HG03025 (cell line): Measurements from ENCODE around the gene A1BG.
"Not testable (repeated sequence)": the region's sequence is repeated elsewhere in the genome, so short reads cannot be mapped to it uniquely, and the experiment has no call there.

Experiments
- ATAC-seq: cut with Tn5 transposase; IDR thresholded peaks from one replicate; pipeline ENCODE4 v1.9.1; 2021; ENCODE audit warnings: mild to moderate bottlenecking, moderate library complexity; ENCODE audit not compliant: unreplicated experiment, low FRiP score

The A1BG gene

DNA sequence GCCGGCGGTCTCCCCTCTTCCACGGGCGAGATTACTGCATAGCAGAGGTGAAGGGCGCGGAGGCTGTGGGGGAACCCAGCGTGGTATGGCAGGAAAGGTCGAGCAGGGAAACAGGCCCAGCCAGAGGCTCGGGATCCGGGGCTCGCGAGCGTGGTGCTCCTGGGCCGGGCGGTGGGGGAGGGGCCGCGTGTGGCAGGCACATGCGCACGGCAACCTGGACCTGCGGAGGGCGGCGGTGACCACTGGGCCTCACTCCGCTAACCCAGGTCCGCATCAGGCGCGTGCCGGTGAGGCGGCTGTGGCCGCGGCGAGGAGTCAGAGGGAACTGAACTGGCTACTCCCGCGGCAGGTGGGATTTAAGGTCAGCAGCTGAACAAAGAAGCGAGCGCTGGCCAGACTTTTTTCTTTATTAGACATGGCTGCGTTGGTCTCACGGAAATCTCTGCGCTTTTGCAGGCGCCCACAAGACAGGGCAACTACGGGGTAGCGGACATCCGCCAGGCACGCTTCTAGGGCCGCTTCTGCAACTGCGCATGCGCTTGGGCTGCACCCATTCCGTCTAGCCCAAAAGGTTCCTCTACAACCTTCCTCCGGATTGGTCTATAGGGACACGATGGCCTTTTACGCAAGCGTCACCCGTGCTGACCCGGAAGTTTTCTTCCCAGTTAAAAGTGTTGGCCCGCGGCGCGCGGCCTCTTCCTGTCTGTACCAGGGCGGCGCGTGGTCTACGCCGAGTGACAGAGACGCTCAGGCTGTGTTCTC lies 33.5 kb upstream of the A1BG start, which contains the start of gene RPS5:
Gene RPS5, plus strand, starts transcription at position 694 of the 762 bp plus-strand sequence. CDS start 869 bp downstream, outside the sequence.
- ATAC-seq: peak; percentile 67

DNA sequence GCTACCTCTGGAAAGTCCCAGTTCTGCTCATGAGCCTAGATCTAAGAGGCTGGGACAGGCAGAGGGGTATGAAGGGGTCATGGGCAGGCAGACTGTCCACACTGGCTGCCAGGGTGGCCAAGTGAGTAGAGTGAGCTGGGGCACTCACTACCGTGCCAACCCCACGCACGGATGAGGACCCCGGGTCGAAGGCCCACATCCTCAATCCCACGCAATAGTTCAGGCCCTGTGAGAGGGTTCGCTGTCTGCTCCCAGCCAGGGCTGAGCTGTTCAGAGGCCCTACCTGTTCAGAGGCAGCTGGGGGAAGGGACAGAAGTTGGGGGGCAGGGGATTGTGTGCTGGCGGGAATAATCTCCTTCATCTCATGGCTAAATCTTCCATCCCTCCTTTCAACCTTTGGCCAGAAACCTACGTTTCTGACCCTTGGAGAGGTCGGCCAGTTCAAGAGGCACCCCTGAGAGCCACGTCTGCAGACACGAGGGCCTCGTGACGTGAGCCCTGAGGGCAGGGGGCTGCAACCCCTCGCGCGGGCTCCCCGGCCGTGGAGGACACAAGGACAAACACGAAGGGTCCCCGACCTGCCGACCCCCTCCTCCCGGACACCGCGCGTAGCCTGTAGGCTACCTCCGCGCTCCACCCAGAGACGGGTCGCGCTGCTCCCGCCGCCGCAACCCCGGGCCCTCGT lies 32.7 kb upstream of the A1BG start:
- peak; percentile 20 for ATAC-seq

DNA sequence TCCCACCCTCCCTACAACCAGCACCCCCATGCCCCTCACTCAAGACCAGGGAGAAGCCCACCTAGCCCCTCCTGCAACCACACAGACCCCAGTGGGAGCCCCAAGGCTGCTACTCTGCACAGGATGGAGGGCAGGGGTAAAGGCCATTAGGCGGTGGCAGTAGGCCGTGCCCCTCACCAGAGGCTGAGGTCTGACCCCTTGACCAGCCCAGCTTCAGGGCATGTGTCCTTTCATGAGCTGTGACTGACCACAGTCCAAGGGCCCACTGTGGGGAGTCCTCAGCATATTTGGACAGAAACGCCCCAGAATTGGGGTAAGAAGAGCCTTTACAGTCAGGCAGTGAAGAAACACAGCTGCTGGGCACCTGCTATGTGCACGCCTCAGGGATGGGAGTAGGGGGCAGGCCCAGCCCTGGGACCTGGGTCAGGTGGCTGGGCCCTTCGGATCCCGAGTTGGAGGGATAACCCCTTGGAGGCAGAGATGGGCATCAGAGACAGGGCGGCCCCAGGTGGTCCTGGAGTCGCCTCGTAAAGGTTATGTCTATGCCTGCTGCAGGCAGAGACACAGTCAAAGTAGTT lies 32.1 kb upstream of the A1BG start:
- no peak for ATAC-seq

DNA sequence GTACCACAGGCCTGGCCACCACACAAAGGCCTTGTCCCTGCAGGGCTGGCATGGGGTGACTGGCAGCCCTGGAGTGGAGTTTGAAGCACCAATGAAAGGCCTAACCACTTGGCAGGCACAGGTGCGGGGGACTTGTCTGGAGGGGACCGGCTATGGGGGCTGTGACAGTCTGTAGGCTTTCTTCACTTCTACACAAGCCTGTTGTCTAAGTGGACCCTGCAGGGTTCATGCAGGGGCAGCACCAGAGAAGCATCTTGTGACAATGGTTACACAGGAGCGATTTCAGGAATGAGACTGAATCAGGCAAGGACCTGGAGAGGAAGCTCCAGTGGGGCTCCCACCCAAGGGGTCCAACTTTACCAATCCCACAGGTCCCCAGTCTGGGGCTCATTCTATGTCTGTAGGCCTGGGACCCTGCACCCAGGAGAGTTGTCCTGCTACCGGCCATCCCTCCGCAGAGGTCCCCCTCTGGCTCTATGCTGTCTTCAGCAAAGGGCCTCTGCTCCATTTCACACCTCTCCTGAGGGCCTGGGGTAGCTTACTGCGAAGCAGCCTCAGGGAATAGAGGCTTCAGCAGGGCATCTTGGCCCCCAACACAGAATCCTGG lies 29.8 kb upstream of the A1BG start:
- ATAC-seq: no peak

DNA sequence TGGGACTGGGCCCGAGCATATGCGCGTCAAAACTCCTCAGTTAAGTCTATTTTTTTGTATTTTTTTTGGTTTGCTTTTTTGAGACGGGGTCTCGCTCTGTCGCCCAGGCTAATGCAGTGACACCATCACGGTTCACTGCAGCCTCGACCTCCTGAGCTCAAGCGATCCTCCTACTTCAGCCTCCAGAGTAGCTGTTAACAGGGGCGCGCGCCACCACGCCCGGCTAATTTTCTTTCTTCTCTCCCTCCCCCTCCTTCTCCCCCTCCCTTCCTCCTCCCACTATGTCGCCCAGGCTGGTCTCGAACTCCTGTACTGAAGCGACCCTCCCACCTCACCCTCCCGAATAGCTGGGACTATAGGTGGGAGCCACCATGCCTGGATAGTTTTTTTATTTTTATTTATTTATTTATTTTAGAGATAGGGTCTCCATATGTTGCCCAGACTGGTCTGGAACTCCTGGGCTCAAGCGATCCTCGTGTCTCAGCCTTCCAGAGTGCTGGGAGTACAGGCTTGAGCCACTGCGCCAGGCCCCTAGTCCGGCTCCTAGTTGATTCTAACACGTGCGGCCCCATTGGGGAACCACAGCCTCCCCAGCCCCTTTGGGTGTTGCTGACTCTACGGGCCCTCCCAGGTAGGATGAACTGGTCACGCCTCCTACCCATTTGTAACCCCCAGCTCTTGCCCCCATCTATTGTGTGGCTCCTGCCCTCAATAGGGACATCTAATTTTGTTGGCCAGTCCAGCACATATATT lies 28.3 kb upstream of the A1BG start:
- no peak for ATAC-seq

DNA sequence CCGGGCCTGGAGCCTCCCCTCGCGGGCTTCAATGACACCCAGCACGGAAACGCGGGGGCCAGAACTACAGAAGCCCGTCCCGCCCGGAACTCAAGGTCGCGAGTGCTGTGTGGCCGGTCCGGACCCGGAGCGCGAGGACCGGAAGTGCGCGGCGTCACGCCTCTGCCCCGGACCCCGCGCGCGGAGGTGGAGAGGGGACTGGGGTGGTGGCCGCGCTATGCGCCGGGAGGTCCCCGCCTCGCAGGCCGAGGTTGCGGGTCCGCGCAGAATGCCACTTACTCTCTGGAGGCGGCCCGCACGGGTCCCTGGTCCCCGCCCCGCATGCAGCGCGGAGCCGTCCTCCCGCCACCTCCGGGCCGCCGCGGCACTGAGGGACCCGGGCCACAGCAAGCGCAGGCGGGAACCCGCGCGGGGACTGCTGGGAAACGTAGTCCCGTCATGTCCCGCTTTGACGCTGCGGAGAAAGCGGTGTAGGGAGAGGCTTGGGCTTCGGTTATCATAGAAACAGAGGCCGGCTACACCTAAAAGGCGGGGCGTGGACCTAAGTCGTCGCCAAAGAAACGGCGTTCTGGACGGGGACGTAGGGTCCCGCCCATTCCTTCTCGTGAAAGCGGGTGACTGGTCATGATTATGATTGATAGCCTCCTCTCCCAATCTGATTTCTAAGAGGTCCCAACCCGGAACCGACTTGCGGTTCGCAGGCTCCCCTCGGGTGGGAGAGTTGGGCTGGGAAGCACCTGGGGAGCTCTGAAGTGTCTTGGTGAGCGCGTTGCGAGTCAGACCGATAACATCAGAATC lies 27.6 kb upstream of the A1BG start, which contains the start of gene ZNF837:
Gene ZNF837, minus strand, starts transcription at position 369 of the 798 bp plus-strand sequence. CDS start 11,698 bp downstream, outside the sequence.
- ATAC-seq: peak; percentile 71

DNA sequence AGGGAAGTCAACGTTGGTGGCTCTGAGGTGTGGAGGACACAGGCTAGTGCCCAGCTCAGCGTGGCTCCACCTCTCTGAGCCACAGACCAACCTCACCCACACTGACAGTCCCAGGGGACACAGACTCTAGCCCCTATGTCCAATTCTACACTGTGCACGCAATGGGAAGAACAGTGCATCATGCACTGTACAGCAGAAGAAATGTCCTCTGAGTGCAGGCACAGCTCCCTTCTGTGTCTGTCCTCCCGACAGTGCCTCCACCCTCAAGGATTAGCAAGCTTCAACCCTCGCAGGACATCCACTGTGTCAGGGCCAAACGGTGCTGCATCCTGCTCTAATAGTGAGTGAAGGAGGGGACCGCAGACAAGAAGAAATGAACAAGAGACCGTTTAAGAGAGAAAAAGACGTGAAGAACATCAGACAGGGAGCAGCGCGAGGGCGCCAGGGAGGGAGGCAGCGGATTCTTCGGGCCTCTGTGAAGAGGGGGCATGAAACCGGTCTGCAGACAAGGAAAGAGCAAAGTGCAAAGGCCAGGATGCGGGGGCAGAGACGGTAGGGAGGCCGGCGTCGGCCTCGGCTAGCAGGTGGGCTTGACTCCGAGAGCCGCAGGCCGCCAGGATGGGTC lies 26.9 kb upstream of the A1BG start:
- ATAC-seq: no peak

DNA sequence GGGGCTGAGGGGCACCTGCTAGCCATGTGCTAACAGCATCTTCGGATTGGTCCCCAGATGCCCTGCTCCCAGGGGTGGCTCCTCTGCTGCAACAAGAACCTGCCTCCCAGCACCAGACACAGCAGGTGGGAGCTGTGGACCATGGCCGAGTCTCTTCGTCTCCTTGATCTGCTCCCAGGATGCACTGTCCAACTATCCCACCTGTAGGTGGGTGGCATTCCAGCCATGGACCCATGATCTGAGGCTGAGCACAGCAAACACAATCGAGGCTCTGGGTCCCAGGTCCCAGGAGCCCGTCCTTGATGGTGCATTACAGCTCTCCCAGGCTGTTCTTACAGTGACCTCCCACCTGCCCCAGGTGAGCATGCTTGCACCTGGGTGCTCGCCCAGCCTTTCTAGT lies 26.0 kb upstream of the A1BG start:
- no peak for ATAC-seq

DNA sequence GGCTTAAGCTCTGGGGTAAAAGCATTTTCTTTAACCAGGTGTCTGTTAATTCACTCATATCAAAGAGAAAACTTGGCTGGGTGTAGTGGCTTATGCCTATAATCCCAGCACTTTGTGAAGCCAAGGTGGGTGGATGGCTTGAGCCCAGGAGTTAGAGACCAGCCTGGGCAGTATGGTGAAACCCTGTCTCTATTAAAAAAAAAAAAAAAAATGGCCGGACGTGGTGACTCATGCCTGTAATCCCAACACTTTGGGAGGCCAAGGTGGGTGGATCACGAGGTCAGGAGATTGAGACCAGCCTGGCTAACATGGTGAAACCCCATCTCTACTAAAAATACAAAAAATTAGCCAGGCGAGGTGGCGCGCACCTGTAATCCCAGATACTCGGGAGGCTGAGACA lies 23.4 kb upstream of the A1BG start:
- not testable (repeated sequence) for ATAC-seq

DNA sequence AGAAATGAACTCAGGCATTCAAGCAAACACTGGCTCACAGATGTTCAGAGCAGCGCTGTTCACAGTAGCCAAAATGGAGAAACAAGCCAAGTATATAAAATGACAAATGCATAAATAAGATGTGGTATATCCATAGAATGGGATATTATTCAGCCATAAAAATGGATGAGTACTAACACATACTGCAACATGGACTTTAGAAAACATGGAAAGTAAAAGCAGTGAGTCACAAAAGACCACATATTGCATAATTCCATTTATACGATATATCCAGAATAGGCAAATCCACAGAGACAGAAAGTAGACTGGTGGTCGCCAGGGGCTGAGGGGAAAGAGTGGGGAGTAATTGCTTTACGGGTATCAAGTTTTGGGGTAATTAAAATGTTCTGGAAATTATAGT lies 20.9 kb upstream of the A1BG start:
- ATAC-seq: no peak

DNA sequence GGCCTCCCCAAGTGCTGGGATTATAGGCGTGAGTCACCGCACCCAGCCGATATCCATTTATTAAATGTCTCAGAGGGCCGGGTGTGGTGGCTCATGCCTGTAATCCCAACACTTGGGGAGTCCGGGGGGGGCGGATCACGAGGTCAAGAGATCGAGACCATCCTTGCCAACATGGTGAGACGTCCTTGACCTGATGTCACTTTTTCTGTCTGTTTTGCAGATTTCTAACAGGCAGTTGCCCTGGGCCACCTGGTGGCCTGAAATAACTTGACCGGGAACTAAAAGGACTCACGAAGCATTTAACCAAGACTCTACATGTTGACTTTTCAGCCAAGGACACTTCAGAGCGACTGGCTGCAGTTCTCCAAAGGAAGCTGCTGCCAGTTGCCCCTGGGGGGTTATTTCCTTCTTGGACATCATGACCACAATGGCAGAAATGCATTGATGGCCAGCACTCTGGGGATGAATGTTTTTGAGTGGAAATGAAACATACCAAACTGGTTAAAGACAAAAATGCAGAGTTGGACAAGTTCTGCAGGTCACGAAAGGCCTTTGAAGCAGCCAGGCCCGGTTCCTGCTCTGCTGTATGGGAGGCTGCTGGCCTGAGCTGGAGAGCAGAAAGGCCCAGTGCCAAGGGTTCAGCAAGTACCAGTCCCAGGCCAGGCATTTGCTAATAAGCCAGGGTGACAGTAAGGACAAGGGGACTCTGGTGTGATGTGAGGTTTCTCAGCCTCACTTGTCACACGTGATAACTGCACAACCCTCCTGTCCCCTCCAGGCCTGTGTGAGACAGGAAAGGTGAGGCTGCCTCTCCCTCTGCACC lies 19.2 kb upstream of the A1BG start:
- no peak for ATAC-seq

DNA sequence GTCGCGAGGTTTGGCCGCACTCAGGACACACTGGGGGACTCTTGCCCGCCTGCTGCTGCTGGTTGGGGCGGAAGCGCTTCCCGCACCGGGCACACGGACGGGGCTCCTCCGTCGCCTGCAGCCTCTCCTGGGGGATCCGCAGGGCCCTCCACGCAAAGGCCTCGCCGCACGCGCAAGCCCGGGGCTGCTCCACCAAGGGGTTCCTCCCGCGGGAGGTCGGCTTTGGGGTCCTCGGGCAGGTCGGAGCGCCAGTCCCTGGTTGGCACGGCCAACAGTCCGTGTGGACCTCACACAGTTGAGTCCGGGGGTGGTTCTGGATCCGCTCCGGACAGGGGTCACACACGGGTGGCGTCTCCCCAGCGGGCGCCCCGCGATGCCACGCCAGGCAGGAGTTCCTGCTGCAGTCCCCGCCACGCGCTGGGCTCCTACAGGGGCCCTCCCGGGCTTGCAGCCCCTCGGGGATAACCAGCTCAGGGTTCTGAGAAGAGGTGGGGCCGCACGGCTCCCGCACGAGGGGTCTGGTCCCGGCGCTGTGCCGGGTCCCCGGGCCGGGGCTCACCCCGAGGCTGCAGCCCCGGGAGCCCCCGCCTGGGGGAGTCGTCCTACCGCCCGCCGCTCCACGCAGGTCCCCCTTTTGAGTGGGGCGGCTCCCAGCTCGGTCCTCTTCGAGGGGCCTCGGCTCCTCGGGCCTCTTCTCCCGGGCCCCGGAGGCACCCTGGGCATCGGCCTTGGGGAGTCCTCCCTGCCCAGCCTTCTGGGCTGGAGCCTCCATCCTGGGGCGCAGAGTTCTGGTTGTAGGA lies 15.5 kb upstream of the A1BG start:
- ATAC-seq: no peak

DNA sequence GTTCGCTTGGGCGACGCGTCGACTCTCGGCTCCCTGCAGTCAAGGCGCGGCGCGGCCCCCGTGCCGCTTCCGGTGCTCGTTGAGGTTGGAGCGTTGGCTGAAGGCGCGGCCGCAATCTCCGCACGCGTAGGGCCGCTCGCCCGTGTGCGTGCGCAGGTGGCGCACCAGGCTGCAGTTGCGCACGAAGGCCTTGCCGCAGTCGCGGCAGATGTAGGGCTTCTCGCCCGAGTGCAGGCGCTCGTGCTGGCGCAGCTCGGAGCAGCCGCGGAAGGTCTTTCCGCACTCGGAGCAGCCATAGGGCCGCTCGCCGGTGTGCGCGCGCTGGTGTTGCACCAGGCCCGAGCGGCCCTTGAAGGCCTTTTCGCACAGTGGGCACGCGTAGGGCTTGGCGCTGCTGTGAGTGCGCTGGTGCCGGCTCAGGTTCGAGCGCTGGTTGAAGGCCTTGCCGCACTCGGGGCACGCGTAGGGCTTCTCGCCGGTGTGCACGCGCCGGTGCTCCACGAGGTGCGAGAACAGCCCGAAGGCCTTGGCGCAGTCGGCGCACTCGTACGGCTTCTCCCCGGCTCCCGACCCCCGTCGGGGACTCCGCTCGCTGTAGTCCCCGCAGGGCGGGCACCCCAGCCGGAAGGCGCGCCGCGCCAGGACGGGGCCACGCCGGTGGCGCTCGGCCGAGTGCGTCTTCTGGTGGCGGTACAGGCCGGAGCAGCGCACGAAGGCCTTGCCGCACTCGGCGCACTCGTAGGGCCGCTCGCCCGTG lies 14.6 kb upstream of the A1BG start:
- ATAC-seq: no peak

DNA sequence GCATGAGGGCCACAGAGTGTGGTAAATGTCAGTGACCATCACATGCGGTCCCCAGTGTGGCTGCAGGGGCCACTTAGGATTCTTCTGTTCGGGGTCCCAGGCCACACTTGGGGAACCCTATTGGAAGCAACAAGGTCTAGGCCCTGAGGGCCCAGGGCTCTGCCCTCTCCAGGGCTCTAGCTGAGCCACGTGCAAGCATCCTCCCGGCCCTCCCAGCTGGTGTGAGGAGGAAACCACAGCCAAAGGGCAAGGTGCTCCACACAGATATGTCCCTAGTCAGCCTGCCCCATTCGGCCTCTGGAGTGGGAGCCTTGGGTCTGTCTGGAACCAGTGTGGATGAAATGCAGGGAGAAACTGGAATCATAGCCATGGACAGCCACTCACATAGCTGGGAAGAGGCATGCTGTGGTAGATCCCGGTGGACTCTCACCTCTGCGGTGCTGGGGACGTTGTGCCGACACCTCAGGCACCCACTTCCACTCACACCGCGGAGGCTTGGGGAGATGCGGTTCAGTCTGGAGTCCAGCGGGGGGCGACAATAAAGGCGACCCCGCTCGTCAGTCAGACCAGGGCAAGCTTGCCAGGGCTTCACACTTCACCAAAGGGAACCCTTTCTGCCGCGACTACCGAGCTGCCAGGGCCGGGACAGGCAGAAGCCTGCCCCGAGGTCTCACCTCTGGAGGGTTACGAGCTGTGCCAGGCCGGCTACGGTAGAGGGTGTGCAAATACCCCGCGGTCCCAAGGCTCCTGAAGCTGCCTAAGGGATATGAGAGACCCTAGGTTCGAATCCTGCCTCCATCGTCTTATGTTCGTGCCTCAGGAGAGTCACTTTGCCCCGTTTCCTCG lies 13.5 kb upstream of the A1BG start:
- ATAC-seq: no peak

DNA sequence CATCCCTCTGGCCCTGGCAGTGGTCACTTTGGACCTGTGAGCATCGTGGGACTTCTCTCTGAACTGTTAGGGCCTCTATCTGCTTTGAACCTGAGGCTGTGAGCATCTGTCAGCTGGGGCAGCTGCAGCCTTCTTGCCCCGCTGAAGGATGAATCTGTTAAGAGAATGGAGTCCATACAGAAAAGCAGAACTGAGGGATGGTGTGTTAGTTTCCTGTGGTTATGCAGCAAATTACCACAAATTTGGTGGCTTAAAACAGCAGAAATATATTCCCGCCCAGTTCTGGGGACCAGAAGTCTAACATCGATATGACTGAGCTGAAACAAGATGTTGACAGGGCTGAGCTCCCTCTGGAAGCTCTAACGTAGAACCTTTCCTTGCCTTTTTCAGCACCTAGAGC lies 10.9 kb upstream of the A1BG start:
- no peak for ATAC-seq
